Stomach (tissue), 9 donors: ENCODE results near the gene PPM1L. TPM values are rescaled to one million over a fixed set of nuclear protein-coding genes. Genes with fewer than 3 reads are reported as not detected.

Source experiments
- DNase-seq, 2 donors: peaks; one replicate each; pipeline versions ENCODE4 v3.0.0 to v3.0.0-alpha.2; 2013 to 2019
- H3K27ac ChIP-seq, 5 donors: fragments of 200-600 bp in 4 of 5; sonication (generic) in 4 of 5; one replicate each; pipeline ENCODE4 v1.5.1; 2013 to 2019; ENCODE audit warnings: mild to moderate bottlenecking in 1 of 5, moderate library complexity in 1 of 5
- H3K27me3 ChIP-seq, 3 donors: fragments of 200-600 bp; sonication (generic); one replicate each; pipeline ENCODE4 v1.5.1; 2017 to 2019; ENCODE audit warnings: mixed run types in 1 of 3
- H3K36me3 ChIP-seq, 4 donors: fragments of 200-600 bp; sonication (generic); 1 replicate in 3 of 4; 2 replicates in 1 of 4; pipeline ENCODE4 v1.5.1; 2016 to 2019
- H3K4me1 ChIP-seq, 4 donors: fragments of 200-600 bp; sonication (generic); one replicate each; pipeline ENCODE4 v1.5.1; 2016 to 2019
- H3K4me3 ChIP-seq, 4 donors: fragments of 200-600 bp; sonication (generic) in 3 of 4; one replicate each; pipeline ENCODE4 v1.5.1; 2016 to 2019; ENCODE audit warnings: mild to moderate bottlenecking in 1 of 4
- H3K9me3 ChIP-seq, 4 donors: fragments of 200-600 bp; sonication (generic); one replicate each; pipeline ENCODE4 v1.5.1; 2016 to 2019
- CTCF ChIP-seq, 7 experiments: fragments of 450-650 bp in 4 of 7; fragments of 200-600 bp in 3 of 7; sonication (generic) in 3 of 7; IDR thresholded peaks; one replicate each; pipeline ENCODE4 v1.5.1; 2016 to 2019; ENCODE audit warnings: antibody characterized with exemption in 7 of 7, control low read depth in 2 of 7, mild to moderate bottlenecking in 1 of 7
- EP300 ChIP-seq: sonication (generic); formaldehyde crosslinking; IDR thresholded peaks from one replicate; pipeline ENCODE4 v1.6.1; 2017; ENCODE audit warnings: antibody characterized with exemption
- POLR2A ChIP-seq, 4 donors: fragments of 450-650 bp; IDR thresholded peaks; one replicate each; pipeline ENCODE4 v1.6.1; 2016; ENCODE audit warnings: antibody characterized with exemption in 4 of 4, control low read depth in 2 of 4, mild to moderate bottlenecking in 1 of 4, moderate library complexity in 1 of 4
- POLR2AphosphoS5 ChIP-seq, 3 donors: sonication (generic); formaldehyde crosslinking; IDR thresholded peaks; one replicate each; pipeline ENCODE4 v1.6.1; 2016; ENCODE audit warnings: antibody characterized with exemption in 3 of 3
- WGBS, 5 donors: extraction: QIAGEN DNeasy Blood & Tissue Kit in 3 of 5; methylation state at CpG; one replicate each; pipeline versions ENCODE4 v1.1.5 to v1.1.7; 2013 to 2018; 5-methylcytosine and 5-hydroxymethylcytosine counted together
- intact Hi-C: fragments of 100-400 bp; cut with DNase I; formaldehyde crosslinking; loops from one replicate; pipeline ENCODE4 v1.15.1; 2023; ENCODE audit warnings: low total_unique reads
- polyA plus RNA-seq, 3 donors: library from polyadenylated mRNA; stranded (reverse); fragments of 200-250 nt; gene quantifications; one replicate each; pipeline ENCODE4 v1.2.3, GENCODE V29; 2013
- total RNA-seq, 5 donors: library from RNA; depleted of rRNA; stranded (reverse); fragments of >200 nt; gene quantifications; one replicate each; pipeline versions ENCODE4 v1.1.0 to v1.2.3, GENCODE V29; 2014 to 2016
- donor health status: healthy with polysubstance abuse.
- donor health status: Bipolar disorder and iron deficiency.
- donor health status: healthy.

PPM1L gene
- total and polyA plus RNA-seq, 8 donors = 0.61 to 45.1 (median 15.2) TPM

GRCh38 chr3:160928183-160928726 is 172.2 kb downstream of the PPM1L start:
- intact Hi-C loops = no loop called here
- Histone ChIP-seq H3K27ac (no peak overlapping the region), H3K27me3 (no peaks in the 10 kb centered on the region), H3K4me1 (peaks cover 0 to 38% (median 6%) of the 10 kb centered on the region in 4 donors), H3K36me3 (no peaks in the 10 kb centered on the region), H3K4me3 (no peak overlapping the region), H3K9me3 (no peaks in the 10 kb centered on the region)
- no peak for DNase-seq
- TF ChIP-seq CTCF (IDR thresholded peaks at IDR 0.05) (no peak), POLR2AphosphoS5 (IDR thresholded peaks at IDR 0.05) (no peak), POLR2A (IDR thresholded peaks at IDR 0.05) (no peak), EP300 (no peak)
- WGBS, 5 donors = 84 to 97% (median 94%) methylated on average over 5 of the region's 5 CpGs

GRCh38 chr3:160929595-160929994 is 173.6 kb downstream of the PPM1L start:
- no peaks in the 10 kb centered on the region for H3K9me3 ChIP-seq
- WGBS, 5 donors = 43 to 59% (median 47%) methylated on average over 2 of the region's 2 CpGs
- intact Hi-C loops = no loop called here
- no peaks in the 10 kb centered on the region for H3K27me3 ChIP-seq
- peaks cover 0 to 28% (median 6%) of the 10 kb centered on the region in 4 donors for H3K4me1 ChIP-seq
- H3K27ac ChIP-seq = no peak overlapping the region
- no peak for TF ChIP-seq POLR2A (IDR thresholded peaks at IDR 0.05)
- DNase-seq = peak; percentile 32 to 55
- no peaks in the 10 kb centered on the region for H3K36me3 ChIP-seq
- no peak overlapping the region for H3K4me3 ChIP-seq

DNA sequence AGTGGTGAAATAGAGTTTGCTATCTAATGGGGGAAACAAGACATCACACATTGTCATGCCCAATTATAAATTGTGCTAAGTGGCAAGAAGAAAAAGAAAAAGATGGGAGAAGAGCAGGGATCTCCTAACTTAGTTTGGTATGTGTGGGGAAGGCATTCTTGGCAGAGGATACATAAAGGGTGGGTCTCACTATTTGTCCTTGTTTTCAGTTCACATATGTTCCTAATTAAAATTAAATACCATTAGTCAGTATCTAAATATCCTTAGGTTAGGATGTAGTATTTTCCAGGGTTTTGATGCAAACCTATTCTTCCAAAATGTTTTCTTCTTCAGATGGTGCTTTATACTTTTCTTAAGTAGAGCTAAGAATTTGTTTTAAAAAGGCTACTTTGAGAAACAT is 175.4 kb downstream of the PPM1L start:
- Histone ChIP-seq H3K4me1 (peaks cover 0 to 21% (median 2%) of the 10 kb centered on the region in 4 donors), H3K9me3 (no peaks in the 10 kb centered on the region), H3K4me3 (no peak overlapping the region), H3K36me3 (no peaks in the 10 kb centered on the region), H3K27ac (no peak overlapping the region), H3K27me3 (no peaks in the 10 kb centered on the region)
- TF ChIP-seq EP300 (no peak), POLR2AphosphoS5 (IDR thresholded peaks at IDR 0.05) (no peak), POLR2A (IDR thresholded peaks at IDR 0.05) (no peak), CTCF (IDR thresholded peaks at IDR 0.05) (no peak)
- DNase-seq = no peak
- intact Hi-C loops = no loop called here

DNA sequence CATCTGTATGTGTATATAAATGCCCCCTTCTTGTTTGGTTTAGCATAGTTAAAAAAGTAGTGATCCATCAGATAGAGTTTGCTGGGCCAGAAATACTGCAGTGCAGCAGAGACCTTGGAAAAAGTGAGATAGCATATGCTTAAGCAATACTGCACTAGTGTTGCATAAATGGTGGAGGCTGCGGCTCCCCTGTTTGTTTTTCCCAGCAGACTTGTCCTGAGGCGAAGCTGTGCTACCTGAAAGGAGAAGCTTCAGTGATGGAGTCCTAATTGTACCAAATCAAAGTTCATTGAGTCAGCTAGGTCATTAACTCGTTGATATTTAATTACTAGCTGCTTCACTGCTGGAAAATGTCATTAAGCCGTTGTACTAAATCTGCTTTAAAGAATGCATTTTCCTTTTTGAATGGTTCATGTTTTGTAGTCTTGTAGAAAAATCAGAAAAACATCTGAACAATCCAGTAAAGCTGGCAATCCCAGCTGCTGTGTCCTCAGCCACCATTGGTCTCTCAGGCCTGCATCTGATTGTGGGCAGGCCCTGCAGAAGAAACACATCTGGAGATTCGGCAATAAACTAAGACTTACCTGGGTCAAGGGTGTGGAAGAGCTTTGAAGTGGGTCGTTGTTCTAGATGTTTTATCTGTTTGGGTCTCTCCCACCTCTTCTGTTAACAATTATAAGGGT is 179.5 kb downstream of the PPM1L start:
- Histone ChIP-seq H3K9me3 (no peaks in the 10 kb centered on the region), H3K4me1 (peaks cover 0 to 18% (median 0%) of the 10 kb centered on the region in 4 donors), H3K27ac (no peak overlapping the region), H3K4me3 (no peak overlapping the region), H3K27me3 (no peaks in the 10 kb centered on the region), H3K36me3 (no peaks in the 10 kb centered on the region)
- intact Hi-C loops = no loop called here
- TF ChIP-seq POLR2A (IDR thresholded peaks at IDR 0.05) (no peak), EP300 (no peak), CTCF (IDR thresholded peaks at IDR 0.05) (no peak), POLR2AphosphoS5 (IDR thresholded peaks at IDR 0.05) (no peak)
- WGBS, 5 donors = 76 to 89% (median 83%) methylated on average over 6 of the region's 6 CpGs
- DNase-seq = no peak
